GM23338 (cell line): ENCODE measurements around the gene AHDC1. TPM values are rescaled to one million over a fixed set of nuclear protein-coding genes. Genes with fewer than 3 reads are reported as not detected.

Experiments used
- ATAC-seq: fragments of 200-7000 bp; cut with Tn5 transposase; 3 replicates; pipeline ENCODE4 v1.9.1; 2020
- DNase-seq: peaks from one replicate; pipeline ENCODE4 v3.0.0-alpha.2; 2015; ENCODE audit warnings: low spot score
- H2AFZ ChIP-seq: fragments of 200-600 bp; sonication (generic); 2 replicates; pipeline ENCODE4 v1.8.0; 2016; ENCODE audit warnings: antibody characterized with exemption, mild to moderate bottlenecking, moderate library complexity
- H3F3A ChIP-seq: fragments of 200-600 bp; sonication (generic); replicated peaks from 2 replicates; pipeline ENCODE4 v1.8.0; 2017; ENCODE audit warnings: antibody characterized with exemption, mixed run types, low read depth
- H3K27ac ChIP-seq: fragments of 200-600 bp; sonication (generic); 2 replicates; pipeline ENCODE4 v1.6.1; 2016; ENCODE audit warnings: low read depth
- H3K27me3 ChIP-seq: fragments of 200-600 bp; sonication (generic); 2 replicates; pipeline ENCODE4 v1.8.0; 2016; ENCODE audit warnings: mild to moderate bottlenecking, mixed run types, moderate library complexity; ENCODE audit not compliant: insufficient read depth
- H3K36me3 ChIP-seq: fragments of 200-600 bp; sonication (generic); 2 replicates; pipeline ENCODE4 v1.8.0; 2016; ENCODE audit warnings: mild to moderate bottlenecking; ENCODE audit not compliant: insufficient read depth
- H3K4me1 ChIP-seq: fragments of 200-600 bp; sonication (generic); 2 replicates; pipeline ENCODE4 v1.8.0; 2016; ENCODE audit warnings: mild to moderate bottlenecking, moderate library complexity; ENCODE audit not compliant: insufficient read depth
- H3K4me2 ChIP-seq: fragments of 200-600 bp; sonication (generic); 2 replicates; pipeline ENCODE4 v1.7.1; 2017; ENCODE audit warnings: mixed run types
- H3K4me3 ChIP-seq: fragments of 200-600 bp; sonication (generic); 2 replicates; pipeline ENCODE4 v1.6.1; 2016; ENCODE audit warnings: mixed run types
- H3K79me2 ChIP-seq: fragments of 200-600 bp; sonication (generic); replicated peaks from 2 replicates; pipeline ENCODE4 v1.8.0; 2017; ENCODE audit warnings: mild to moderate bottlenecking; ENCODE audit not compliant: insufficient read depth
- H3K9me2 ChIP-seq: fragments of 200-600 bp; sonication (generic); 2 replicates; pipeline ENCODE4 v1.8.0; 2017; ENCODE audit not compliant: insufficient read depth
- H4K20me1 ChIP-seq: fragments of 200-600 bp; sonication (generic); replicated peaks from 2 replicates; pipeline ENCODE4 v1.8.0; 2017; ENCODE audit warnings: mild to moderate bottlenecking; ENCODE audit not compliant: insufficient read depth
- H3K27ac Mint-ChIP-seq: 2 replicates; pipeline ENCODE4 v1.8.0; 2020; ENCODE audit warnings: inconsistent platforms, mild to moderate bottlenecking, moderate library complexity, mixed read lengths
- H3K27me3 Mint-ChIP-seq: 3 replicates; pipeline ENCODE4 v1.8.0; 2022; ENCODE audit warnings: low read depth, mild to moderate bottlenecking, moderate library complexity, mixed read lengths, inconsistent platforms; ENCODE audit not compliant: insufficient read depth, poor library complexity
- H3K36me3 Mint-ChIP-seq: 3 replicates; pipeline ENCODE4 v1.8.0; 2021; ENCODE audit warnings: low read depth, mild to moderate bottlenecking, inconsistent platforms, moderate library complexity, mixed read lengths
- H3K4me1 Mint-ChIP-seq: 3 replicates; pipeline ENCODE4 v1.8.0; 2020; ENCODE audit warnings: mild to moderate bottlenecking, inconsistent platforms, mixed read lengths
- H3K4me3 Mint-ChIP-seq: 3 replicates; pipeline ENCODE4 v1.8.0; 2021; ENCODE audit warnings: moderate library complexity, mild to moderate bottlenecking, inconsistent platforms, mixed read lengths
- H3K9me3 Mint-ChIP-seq: 3 replicates; pipeline ENCODE4 v1.8.0; 2020; ENCODE audit warnings: moderate library complexity, mild to moderate bottlenecking, inconsistent platforms, mixed read lengths
- CREB1 ChIP-seq: fragments of 250-450 bp; sonication (Bioruptor Pico); IDR thresholded peaks from 2 replicates; pipeline ENCODE4 v1.5.0; 2020; ENCODE audit warnings: low read depth, mild to moderate bottlenecking, moderate library complexity
- CTCF ChIP-seq, 2 experiments: fragments of 200-600 bp in 1 of 2; sonication (generic) in 1 of 2; conservative IDR thresholded peaks; 2 replicates each; pipeline versions ENCODE4 v1.5.1 to v1.6.1; 2016 to 2017; ENCODE audit warnings: antibody characterized with exemption in 2 of 2, low read depth in 2 of 2, mild to moderate bottlenecking in 2 of 2, moderate library complexity in 1 of 2
- EZH2 ChIP-seq: fragments of 200-600 bp; sonication (generic); IDR thresholded peaks from one replicate; pipeline ENCODE4 v1.8.0; 2017; ENCODE audit warnings: antibody characterized with exemption, mild to moderate bottlenecking, low read depth; ENCODE audit not compliant: unreplicated experiment
- EZH2phosphoT487 ChIP-seq: fragments of 200-600 bp; sonication (generic); IDR thresholded peaks from one replicate; pipeline ENCODE4 v1.8.1; 2018; ENCODE audit warnings: antibody characterized with exemption; ENCODE audit not compliant: unreplicated experiment
- JUNB ChIP-seq: IDR thresholded peaks from one replicate; pipeline ENCODE4 v1.6.1; 2016; ENCODE audit warnings: antibody characterized with exemption; ENCODE audit not compliant: unreplicated experiment
- NANOG ChIP-seq: IDR thresholded peaks from 2 replicates; pipeline ENCODE4 v1.6.1; 2016; ENCODE audit warnings: antibody characterized with exemption, borderline replicate concordance
- POLR2AphosphoS5 ChIP-seq: IDR thresholded peaks from 2 replicates; pipeline ENCODE4 v1.6.1; 2016; ENCODE audit warnings: antibody characterized with exemption, low read depth
- STAT1 ChIP-seq: IDR thresholded peaks from one replicate; pipeline ENCODE4 v1.6.1; 2016; ENCODE audit warnings: antibody characterized with exemption; ENCODE audit not compliant: unreplicated experiment
- ZNF114 ChIP-seq: fragments of 250-450 bp; sonication (Bioruptor Pico); IDR thresholded peaks from 2 replicates; pipeline ENCODE4 v1.5.0; 2020; ENCODE audit warnings: mild to moderate bottlenecking, moderate library complexity
- polyA plus RNA-seq: library from polyadenylated mRNA; unstranded; fragments of >200 nt; fragmentation: Nextera tagmentation; extraction: Ambion mirVana; gene quantifications from 2 replicates; pipeline ENCODE4 v1.2.1, GENCODE V29; 2016
- total RNA-seq: library from RNA; depleted of rRNA; stranded (reverse); fragments of >200 nt; shearing (Covaris generic); gene quantifications from 2 replicates; pipeline ENCODE4 v1.2.3, GENCODE V29; 2014
- TF ChIP-seq, protein P1 (sequence below): IDR thresholded peaks from one replicate; pipeline ENCODE4 v1.6.1; 2018; ENCODE audit warnings: antibody characterized with exemption; ENCODE audit not compliant: unreplicated experiment

Gene AHDC1
- total and polyA plus RNA-seq, 2 experiments from 2014 or later: 8.3 to 22.2 TPM

DNA sequence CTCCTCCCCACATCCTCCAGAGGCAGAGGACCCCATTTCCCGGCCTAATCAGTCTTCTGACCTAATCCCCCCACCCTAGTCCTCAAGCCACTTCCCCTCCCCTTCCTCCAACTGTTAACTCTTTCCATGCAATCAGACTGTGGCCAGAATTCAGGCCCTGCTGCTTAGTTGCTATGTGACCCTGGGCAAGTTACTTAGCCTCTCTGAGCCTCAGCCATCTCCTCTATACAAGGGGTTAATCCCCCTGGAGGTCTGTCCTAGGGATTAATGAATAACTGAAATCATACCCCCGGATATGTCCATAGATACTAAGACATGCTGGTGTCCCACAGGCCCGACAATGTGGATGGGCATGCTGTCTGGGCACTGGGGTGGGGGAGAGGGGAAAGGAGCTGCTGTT lies 18.3 kb downstream of the AHDC1 start (continued):
- TF ChIP-seq EZH2 (no peak), CREB1 (no peak), STAT1 (no peak), ZNF114 (CRISPR knock-in tag) (no peak), CTCF (conservative IDR thresholded peaks at IDR 0.05; ENCODE audit: low read depth in 2 of 2) (no peak)
- TF ChIP-seq, protein P1, sequence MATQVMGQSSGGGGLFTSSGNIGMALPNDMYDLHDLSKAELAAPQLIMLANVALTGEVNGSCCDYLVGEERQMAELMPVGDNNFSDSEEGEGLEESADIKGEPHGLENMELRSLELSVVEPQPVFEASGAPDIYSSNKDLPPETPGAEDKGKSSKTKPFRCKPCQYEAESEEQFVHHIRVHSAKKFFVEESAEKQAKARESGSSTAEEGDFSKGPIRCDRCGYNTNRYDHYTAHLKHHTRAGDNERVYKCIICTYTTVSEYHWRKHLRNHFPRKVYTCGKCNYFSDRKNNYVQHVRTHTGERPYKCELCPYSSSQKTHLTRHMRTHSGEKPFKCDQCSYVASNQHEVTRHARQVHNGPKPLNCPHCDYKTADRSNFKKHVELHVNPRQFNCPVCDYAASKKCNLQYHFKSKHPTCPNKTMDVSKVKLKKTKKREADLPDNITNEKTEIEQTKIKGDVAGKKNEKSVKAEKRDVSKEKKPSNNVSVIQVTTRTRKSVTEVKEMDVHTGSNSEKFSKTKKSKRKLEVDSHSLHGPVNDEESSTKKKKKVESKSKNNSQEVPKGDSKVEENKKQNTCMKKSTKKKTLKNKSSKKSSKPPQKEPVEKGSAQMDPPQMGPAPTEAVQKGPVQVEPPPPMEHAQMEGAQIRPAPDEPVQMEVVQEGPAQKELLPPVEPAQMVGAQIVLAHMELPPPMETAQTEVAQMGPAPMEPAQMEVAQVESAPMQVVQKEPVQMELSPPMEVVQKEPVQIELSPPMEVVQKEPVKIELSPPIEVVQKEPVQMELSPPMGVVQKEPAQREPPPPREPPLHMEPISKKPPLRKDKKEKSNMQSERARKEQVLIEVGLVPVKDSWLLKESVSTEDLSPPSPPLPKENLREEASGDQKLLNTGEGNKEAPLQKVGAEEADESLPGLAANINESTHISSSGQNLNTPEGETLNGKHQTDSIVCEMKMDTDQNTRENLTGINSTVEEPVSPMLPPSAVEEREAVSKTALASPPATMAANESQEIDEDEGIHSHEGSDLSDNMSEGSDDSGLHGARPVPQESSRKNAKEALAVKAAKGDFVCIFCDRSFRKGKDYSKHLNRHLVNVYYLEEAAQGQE: no peak

DNA sequence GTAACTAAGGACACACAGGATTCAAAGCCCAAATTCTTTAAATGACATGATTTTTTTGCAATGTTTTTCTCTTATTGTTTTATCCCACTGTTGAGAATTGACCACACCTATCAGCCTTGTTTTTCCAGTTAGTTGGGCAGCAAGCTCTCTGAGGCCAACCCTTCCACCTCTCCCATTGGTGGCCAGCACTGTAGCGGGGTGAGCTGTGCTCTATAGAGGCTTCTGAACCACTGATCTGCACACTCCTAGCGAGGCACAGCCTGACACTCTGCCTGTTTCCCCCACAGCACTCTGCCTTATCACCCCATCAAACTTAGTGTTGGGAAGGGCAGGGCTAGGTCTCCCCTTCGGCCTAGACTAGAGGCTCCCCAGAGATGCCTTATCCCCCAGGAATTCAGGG lies 19.5 kb downstream of the AHDC1 start:
- Histone ChIP-seq H2AFZ (no peak overlapping the region), H3K4me3 (no peak overlapping the region), H3K4me1 (no peaks in the 10 kb centered on the region), H4K20me1 (peaks cover 6% of the 10 kb centered on the region; the same call in 1 of the 2 replicates), H3K36me3 (no peaks in the 10 kb centered on the region), H3F3A (no peaks in the 10 kb centered on the region), H3K79me2 (peaks cover 6% of the 10 kb centered on the region), H3K9me2 (no peaks in the 10 kb centered on the region), H3K27me3 (no peaks in the 10 kb centered on the region), H3K27ac (no peak overlapping the region), H3K4me2 (no peak overlapping the region)
- Mint-ChIP-seq H3K27me3 (peaks cover 2% of the 10 kb centered on the region), H3K27ac (no peak overlapping the region), H3K9me3 (no peaks in the 10 kb centered on the region), H3K36me3 (no peaks in the 10 kb centered on the region; the same call in 2 of the 3 replicates), H3K4me3 (no peak overlapping the region), H3K4me1 (peaks cover 6% of the 10 kb centered on the region; the same call in 2 of the 3 replicates)
- no peak for ATAC-seq
- DNase-seq: no peak
- TF ChIP-seq, protein P1: no peak
- TF ChIP-seq STAT1 (no peak), JUNB (no peak), NANOG (no peak), EZH2phosphoT487 (no peak), ZNF114 (CRISPR knock-in tag) (no peak), POLR2AphosphoS5 (no peak)
